Measurements from ENCODE around the gene SMOC1. TPM values are rescaled to one million over a fixed set of nuclear protein-coding genes. Genes with fewer than 3 reads are reported as not detected.

Gene SMOC1
- polyA plus RNA-seq, 3 donors, result not detected

DNA sequence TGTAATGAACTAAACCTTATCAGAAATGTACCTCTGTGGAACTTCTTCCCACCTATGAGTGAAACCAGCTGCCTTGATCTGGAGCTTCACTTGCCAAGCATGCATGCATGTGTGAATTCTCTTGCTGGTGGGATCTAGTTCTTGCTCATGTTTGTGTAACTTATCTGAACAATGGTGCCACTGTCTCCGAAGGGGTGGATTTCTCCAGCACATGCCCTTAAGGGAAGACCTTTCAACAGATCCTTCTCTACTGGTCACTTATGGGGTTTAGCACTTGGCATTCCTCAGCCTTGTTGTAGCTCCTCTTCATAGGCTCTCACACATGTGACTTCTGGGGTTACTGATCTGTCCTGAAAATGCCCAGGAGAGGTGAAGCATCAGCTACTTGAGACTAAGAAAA, 25.0 kb downstream of the SMOC1 start:
- H3K36me3 Mint-ChIP-seq, result no peaks in the 10 kb centered on the region

DNA sequence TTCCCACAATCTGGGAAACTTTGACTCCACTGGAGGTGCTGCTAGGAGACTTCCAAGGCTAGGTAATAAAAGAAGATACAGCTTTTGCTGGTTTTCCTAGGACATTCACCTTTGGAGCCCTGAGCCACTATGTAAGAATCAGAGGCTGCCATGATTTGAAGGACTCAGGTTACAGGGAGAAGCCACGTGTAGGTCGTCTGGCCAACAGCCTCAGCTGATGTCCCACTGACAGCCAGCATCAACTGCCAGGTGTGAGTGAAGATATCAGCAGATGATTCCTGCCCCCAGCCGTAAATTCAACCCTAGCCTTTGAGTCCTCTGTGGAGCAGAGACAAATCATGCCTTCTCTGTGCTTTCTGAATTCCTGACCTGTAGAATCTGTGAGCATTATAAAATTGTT, 27.0 kb downstream of the SMOC1 start:
- Mint-ChIP-seq H3K9me3 (peaks cover 0 to 10% (median 8%) of the 10 kb centered on the region in 7 donors), H3K4me1 (no peaks in the 10 kb centered on the region), H3K36me3 (no peaks in the 10 kb centered on the region), H3K4me3 (no peak overlapping the region), H3K27ac (no peak overlapping the region), H3K27me3 (ENCODE audit: low read depth in 3 of 3) (peaks cover 2 to 8% (median 2%) of the 10 kb centered on the region in 3 donors)
- H3K79me2 ChIP-seq (ENCODE audit: insufficient read depth, low read length), result no peaks in the 10 kb centered on the region
- no peaks in the 10 kb centered on the region for H3K36me3 ChIP-seq (replicated peaks in 1 of 2; ENCODE audit: control insufficient read depth in 1 of 2, insufficient read depth in 2 of 2, low read length in 2 of 2)
- H3K27ac ChIP-seq (ENCODE audit: low read depth in 1 of 2, low read length in 2 of 2), result no peak overlapping the region
- no peak overlapping the region for H2AFZ ChIP-seq (ENCODE audit: insufficient read depth, low read depth, low read length, poor library complexity, severe bottlenecking)
- H3K27me3 ChIP-seq (ENCODE audit: control insufficient read depth in 2 of 2, insufficient read depth in 2 of 2, low read length in 2 of 2), result peaks cover 0 to 2% of the 10 kb centered on the region in 2 donors
- no peaks in the 10 kb centered on the region for H3K4me1 ChIP-seq (ENCODE audit: control insufficient read depth in 1 of 2, insufficient read depth in 2 of 2, low read length in 2 of 2)
- H3K4me2 ChIP-seq (replicated peaks; ENCODE audit: extremely low read depth, low read length, poor library complexity, severe bottlenecking), result no peak overlapping the region
- H3K9ac ChIP-seq (ENCODE audit: insufficient read depth, low read length, poor library complexity, severe bottlenecking), result no peak overlapping the region
- WGBS (ENCODE audit: insufficient coverage), result 50% methylated on average over 3 of the region's 3 CpGs
- TF ChIP-seq CTCF (IDR thresholded peaks at IDR 0.05), result no peak
- no peaks in the 10 kb centered on the region for H4K20me1 ChIP-seq (ENCODE audit: insufficient read depth, low read length)
- intact Hi-C loops (cut with micrococcal nuclease), result no loop called here
- no peak for DNase-seq
- H3K4me3 ChIP-seq (replicated peaks in 1 of 3; ENCODE audit: low read depth in 2 of 3, low read length in 3 of 3), result no peak overlapping the region
- peaks cover 0 to 2% of the 10 kb centered on the region in 2 donors for H3K9me3 ChIP-seq (replicated peaks in 1 of 2; ENCODE audit: control insufficient read depth in 1 of 2, insufficient read depth in 1 of 2, low read length in 2 of 2)

More for the DNA sequence above, 25.0 kb downstream of the SMOC1 start:
- H3K9ac ChIP-seq (ENCODE audit: insufficient read depth, low read length, poor library complexity, severe bottlenecking), result no peak overlapping the region
- peaks cover 0 to 2% of the 10 kb centered on the region in 2 donors for H3K27me3 ChIP-seq (ENCODE audit: control insufficient read depth in 2 of 2, insufficient read depth in 2 of 2, low read length in 2 of 2)
- DNase-seq, result no peak
- H2AFZ ChIP-seq (ENCODE audit: insufficient read depth, low read depth, low read length, poor library complexity, severe bottlenecking), result no peak overlapping the region
- intact Hi-C loops (cut with micrococcal nuclease), result no loop called here
- no peaks in the 10 kb centered on the region for H3K36me3 ChIP-seq (replicated peaks in 1 of 2; ENCODE audit: control insufficient read depth in 1 of 2, insufficient read depth in 2 of 2, low read length in 2 of 2)
- WGBS (ENCODE audit: insufficient coverage), result 60% methylated on average over 1 of the region's 1 CpG
- Mint-ChIP-seq H3K4me3 (no peak overlapping the region), H3K4me1 (no peaks in the 10 kb centered on the region), H3K9me3 (peaks cover 0 to 14% (median 8%) of the 10 kb centered on the region in 7 donors), H3K27ac (no peak overlapping the region), H3K27me3 (ENCODE audit: low read depth in 3 of 3) (peaks cover under 1 to 8% (median 2%) of the 10 kb centered on the region in 3 donors)
- no peaks in the 10 kb centered on the region for H3K4me1 ChIP-seq (ENCODE audit: control insufficient read depth in 1 of 2, insufficient read depth in 2 of 2, low read length in 2 of 2)
- no peak overlapping the region for H3K4me2 ChIP-seq (replicated peaks; ENCODE audit: extremely low read depth, low read length, poor library complexity, severe bottlenecking)
- no peaks in the 10 kb centered on the region for H4K20me1 ChIP-seq (ENCODE audit: insufficient read depth, low read length)
- no peaks in the 10 kb centered on the region for H3K79me2 ChIP-seq (ENCODE audit: insufficient read depth, low read length)
- no peak overlapping the region for H3K27ac ChIP-seq (ENCODE audit: low read depth in 1 of 2, low read length in 2 of 2)
- TF ChIP-seq CTCF (IDR thresholded peaks at IDR 0.05), result no peak
- H3K4me3 ChIP-seq (replicated peaks in 1 of 3; ENCODE audit: low read depth in 2 of 3, low read length in 3 of 3), result no peak overlapping the region
- peaks cover 0 to 2% of the 10 kb centered on the region in 2 donors for H3K9me3 ChIP-seq (replicated peaks in 1 of 2; ENCODE audit: control insufficient read depth in 1 of 2, insufficient read depth in 1 of 2, low read length in 2 of 2)
